ENCODE results near the gene GJB4. TPM values are rescaled to one million over a fixed set of nuclear protein-coding genes. Genes with fewer than 3 reads are reported as not detected.
"Not testable (repeated sequence)": the region's sequence is repeated elsewhere in the genome, so short reads cannot be mapped to it uniquely, and the experiment has no call there.

Gene GJB4
- total RNA-seq, 3 donors from 2014 or later, result not detected

GRCh38 chr1:34757386-34757785, 2.2 kb upstream of the GJB4 start:
- peaks cover 5% of the 10 kb centered on the region for H3K27me3 Mint-ChIP-seq (ENCODE audit: low read depth)
- no peak overlapping the region for H3K4me3 Mint-ChIP-seq
- no peak for DNase-seq
- ATAC-seq, result no peak
- no peaks in the 10 kb centered on the region for H3K36me3 Mint-ChIP-seq (ENCODE audit: insufficient read depth)
- H3K4me1 Mint-ChIP-seq (ENCODE audit: low read depth), result no peaks in the 10 kb centered on the region
- no peaks in the 10 kb centered on the region for H3K9me3 Mint-ChIP-seq

- no peaks in the 10 kb centered on the region for H3K4me1 Mint-ChIP-seq (ENCODE audit: low read depth)
- no peak for ATAC-seq
- H3K9me3 Mint-ChIP-seq, result no peaks in the 10 kb centered on the region
These were observed 789 bp upstream of the GJB4 start for GRCh38 chr1:34758751-34759150.

GRCh38 chr1:34761176-34761761, 1.7 kb downstream of the GJB4 start:
- no peak for ATAC-seq
- Mint-ChIP-seq H3K4me1 (ENCODE audit: low read depth) (no peaks in the 10 kb centered on the region), H3K27me3 (ENCODE audit: low read depth) (peaks cover 11% of the 10 kb centered on the region), H3K36me3 (ENCODE audit: insufficient read depth) (no peaks in the 10 kb centered on the region), H3K4me3 (no peak overlapping the region), H3K9me3 (no peaks in the 10 kb centered on the region)
- DNase-seq, result no peak

More at GRCh38 chr1:34758751-34759150, 789 bp upstream of the GJB4 start:
- H3K27me3 Mint-ChIP-seq (ENCODE audit: low read depth), result peaks cover 11% of the 10 kb centered on the region
- no peak for DNase-seq
- H3K36me3 Mint-ChIP-seq (ENCODE audit: insufficient read depth), result no peaks in the 10 kb centered on the region
- H3K4me3 Mint-ChIP-seq, result no peak overlapping the region

DNA sequence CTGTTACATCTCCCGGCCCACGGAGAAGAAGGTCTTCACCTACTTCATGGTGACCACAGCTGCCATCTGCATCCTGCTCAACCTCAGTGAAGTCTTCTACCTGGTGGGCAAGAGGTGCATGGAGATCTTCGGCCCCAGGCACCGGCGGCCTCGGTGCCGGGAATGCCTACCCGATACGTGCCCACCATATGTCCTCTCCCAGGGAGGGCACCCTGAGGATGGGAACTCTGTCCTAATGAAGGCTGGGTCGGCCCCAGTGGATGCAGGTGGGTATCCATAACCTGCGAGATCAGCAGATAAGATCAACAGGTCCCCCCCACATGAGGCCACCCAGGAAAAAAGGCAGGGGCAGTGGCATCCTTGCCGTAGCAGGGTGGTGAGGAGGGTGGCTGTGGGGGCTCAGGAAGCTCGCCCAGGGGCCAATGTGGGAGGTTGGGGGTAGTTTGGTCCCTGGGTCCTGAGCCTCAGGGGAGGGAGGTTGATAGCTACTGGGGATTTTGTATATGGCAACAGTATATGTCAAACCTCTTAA, 2.3 kb downstream of the GJB4 start:
- ATAC-seq (no peak), DNase-seq (no peak)
- peaks cover 11% of the 10 kb centered on the region for H3K27me3 Mint-ChIP-seq (ENCODE audit: low read depth)
- H3K36me3 Mint-ChIP-seq (ENCODE audit: insufficient read depth), result no peaks in the 10 kb centered on the region
- no peaks in the 10 kb centered on the region for H3K4me1 Mint-ChIP-seq (ENCODE audit: low read depth)
- H3K4me3 Mint-ChIP-seq, result no peak overlapping the region
- no peaks in the 10 kb centered on the region for H3K9me3 Mint-ChIP-seq

DNA sequence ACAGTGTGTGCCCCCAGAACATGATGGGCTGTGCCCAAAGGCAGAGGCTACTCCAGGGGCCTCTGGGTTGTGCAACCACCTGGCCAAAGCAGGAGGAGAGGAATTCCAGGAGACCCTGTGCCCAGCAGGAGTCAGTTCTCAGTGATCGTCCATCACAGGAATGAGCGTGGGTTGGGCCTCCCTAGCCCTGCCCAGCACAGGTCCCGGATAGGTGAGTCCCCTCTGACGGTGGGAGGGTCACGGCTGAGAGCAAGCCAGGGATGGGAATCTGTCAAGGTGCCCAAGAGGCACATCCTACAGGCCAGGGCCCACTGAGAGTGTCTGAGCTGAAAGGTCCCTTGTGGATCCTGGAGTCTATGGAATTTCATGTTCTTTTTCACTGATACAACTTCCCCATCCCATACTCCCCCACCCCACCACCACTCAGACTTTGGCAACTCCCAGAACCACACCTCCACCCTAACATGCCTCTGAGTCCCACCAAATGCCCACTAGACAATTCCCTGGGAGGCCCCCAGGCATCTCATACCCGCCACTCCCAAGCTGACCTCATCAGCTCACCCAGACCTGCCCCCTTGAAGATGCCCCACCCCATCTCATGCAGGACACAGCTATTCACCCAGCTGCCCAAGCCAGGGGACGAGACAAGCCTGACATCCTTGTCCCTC, 3.1 kb downstream of the GJB4 start:
- ATAC-seq (no peak), DNase-seq (no peak)
- H3K27me3 Mint-ChIP-seq (ENCODE audit: low read depth), result peaks cover 11% of the 10 kb centered on the region
- H3K4me1 Mint-ChIP-seq (ENCODE audit: low read depth), result no peaks in the 10 kb centered on the region
- no peaks in the 10 kb centered on the region for H3K9me3 Mint-ChIP-seq
- no peaks in the 10 kb centered on the region for H3K36me3 Mint-ChIP-seq (ENCODE audit: insufficient read depth)
- no peak overlapping the region for H3K4me3 Mint-ChIP-seq

DNA sequence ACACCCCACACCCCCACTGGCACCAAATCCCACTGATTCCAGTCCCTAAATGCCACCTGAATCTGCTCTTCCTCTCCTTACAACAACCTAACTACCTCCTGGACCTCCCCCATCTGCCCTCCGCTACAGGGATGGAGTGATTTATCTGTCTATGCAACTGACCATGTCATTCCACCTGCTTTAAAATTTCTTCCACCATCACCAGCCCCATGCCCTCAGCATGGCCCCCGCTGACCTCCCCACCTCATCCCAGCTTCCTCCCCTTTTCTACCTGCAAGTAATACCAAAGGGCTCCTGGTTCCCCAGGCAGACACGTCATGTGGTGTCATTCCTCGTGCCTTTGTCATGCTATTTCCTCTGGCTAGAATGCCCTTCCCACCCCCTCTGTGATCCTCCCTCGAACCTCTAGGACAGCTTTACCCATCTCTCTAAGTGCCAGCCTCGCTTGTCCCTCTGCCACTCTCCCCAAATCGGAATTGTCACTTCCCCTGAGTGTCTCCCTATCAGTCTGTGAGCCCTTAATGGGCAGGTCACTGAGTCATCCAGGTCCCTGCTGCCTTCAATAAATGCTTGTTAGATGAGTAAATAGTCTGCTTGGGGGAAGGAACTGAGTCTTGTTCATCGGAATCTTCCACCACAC, 3.7 kb downstream of the GJB4 start:
- no peaks in the 10 kb centered on the region for H3K9me3 Mint-ChIP-seq
- no peak overlapping the region for H3K4me3 Mint-ChIP-seq
- no peaks in the 10 kb centered on the region for H3K36me3 Mint-ChIP-seq (ENCODE audit: insufficient read depth)
- H3K27me3 Mint-ChIP-seq (ENCODE audit: low read depth), result peaks cover 11% of the 10 kb centered on the region
- no peak for DNase-seq
- no peak for ATAC-seq
- H3K4me1 Mint-ChIP-seq (ENCODE audit: low read depth), result no peaks in the 10 kb centered on the region

DNA sequence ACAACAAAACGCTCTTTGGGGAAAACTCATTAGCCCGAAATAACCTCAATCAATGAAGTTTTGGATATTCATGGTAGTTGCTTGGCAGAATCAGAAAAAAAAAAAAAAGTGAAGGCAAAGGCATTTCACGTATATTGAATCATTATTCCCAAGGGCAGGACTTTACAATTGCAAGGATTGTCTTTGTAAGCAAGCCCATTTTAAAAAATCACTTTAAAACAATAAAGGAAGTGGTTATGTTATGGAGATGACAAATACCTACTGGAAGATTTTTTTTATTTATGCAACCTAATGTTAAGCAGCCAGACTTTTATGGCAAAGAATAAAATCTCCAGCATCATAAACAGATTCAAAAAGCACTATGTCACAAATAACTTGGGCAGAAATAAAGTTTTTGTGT, 9.3 kb downstream of the GJB4 start:
- Mint-ChIP-seq H3K4me3 (no peak overlapping the region), H3K9me3 (no peaks in the 10 kb centered on the region), H3K27me3 (ENCODE audit: low read depth) (peaks cover 3% of the 10 kb centered on the region), H3K36me3 (ENCODE audit: insufficient read depth) (no peaks in the 10 kb centered on the region), H3K4me1 (ENCODE audit: low read depth) (no peaks in the 10 kb centered on the region)
- ATAC-seq (no peak), DNase-seq (no peak)

DNA sequence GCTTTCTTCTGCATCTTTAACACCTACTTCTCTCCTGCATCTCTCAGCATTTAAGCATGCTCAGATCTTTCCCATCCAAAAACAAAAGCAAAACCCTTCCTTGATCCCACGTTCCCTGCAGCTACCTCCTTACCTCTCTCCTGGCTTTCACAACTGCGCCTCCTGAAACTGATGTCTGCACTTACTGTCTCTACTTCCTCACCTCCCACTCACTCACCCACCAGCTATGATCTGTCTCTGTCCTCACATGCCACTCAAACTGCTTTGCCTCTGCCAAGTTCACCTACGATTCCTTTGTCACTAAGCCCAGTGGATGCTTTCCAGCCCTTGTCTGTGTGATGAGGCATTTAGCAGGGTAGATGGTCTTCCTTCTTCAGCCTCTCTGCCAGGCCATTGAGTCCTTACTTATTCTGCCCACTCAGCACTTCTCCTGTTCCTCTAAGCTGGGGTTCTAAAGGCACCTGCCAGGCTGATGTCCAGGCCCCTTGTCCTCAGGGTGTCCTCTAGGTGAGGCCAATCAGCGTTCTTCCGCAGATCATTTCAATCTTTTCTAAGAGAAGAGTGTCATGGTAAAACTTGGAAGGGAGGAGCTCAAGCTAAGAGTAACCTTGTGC, 11.5 kb downstream of the GJB4 start:
- Mint-ChIP-seq H3K9me3 (no peaks in the 10 kb centered on the region), H3K4me1 (ENCODE audit: low read depth) (no peaks in the 10 kb centered on the region), H3K36me3 (ENCODE audit: insufficient read depth) (no peaks in the 10 kb centered on the region), H3K4me3 (no peak overlapping the region), H3K27me3 (ENCODE audit: low read depth) (peaks cover 3% of the 10 kb centered on the region)
- DNase-seq (no peak), ATAC-seq (no peak)

GRCh38 chr1:34771573-34772371, 12.2 kb downstream of the GJB4 start:
- ATAC-seq (no peak), DNase-seq (no peak)
- H3K4me1 Mint-ChIP-seq (ENCODE audit: low read depth), result no peaks in the 10 kb centered on the region
- H3K4me3 Mint-ChIP-seq, result no peak overlapping the region
- peaks cover 3% of the 10 kb centered on the region for H3K27me3 Mint-ChIP-seq (ENCODE audit: low read depth)
- H3K9me3 Mint-ChIP-seq, result no peaks in the 10 kb centered on the region
- H3K36me3 Mint-ChIP-seq (ENCODE audit: insufficient read depth), result no peaks in the 10 kb centered on the region

DNA sequence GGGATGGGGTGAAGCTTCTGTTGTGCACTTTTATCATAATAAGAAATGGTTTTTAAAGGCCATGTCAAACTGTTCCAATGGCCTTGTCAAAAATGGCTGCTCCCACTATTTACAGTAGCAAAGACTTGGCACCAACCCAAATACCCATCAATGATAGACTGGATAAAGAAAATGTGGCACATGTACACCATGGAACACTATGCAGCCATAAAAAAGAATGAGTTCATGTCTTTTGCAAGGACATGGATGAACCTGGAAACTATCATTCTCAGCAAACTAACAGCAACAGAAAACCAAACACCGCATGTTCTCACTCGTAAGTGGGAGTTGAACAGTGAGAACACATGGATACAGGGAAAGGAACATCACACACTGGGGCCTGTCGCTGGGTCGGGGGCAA, 13.6 kb downstream of the GJB4 start:
- H3K4me3 Mint-ChIP-seq; H3K36me3 Mint-ChIP-seq (ENCODE audit: insufficient read depth); H3K27me3 Mint-ChIP-seq (ENCODE audit: low read depth); ATAC-seq; H3K4me1 Mint-ChIP-seq (ENCODE audit: low read depth); DNase-seq; H3K9me3 Mint-ChIP-seq: not testable (repeated sequence)

DNA sequence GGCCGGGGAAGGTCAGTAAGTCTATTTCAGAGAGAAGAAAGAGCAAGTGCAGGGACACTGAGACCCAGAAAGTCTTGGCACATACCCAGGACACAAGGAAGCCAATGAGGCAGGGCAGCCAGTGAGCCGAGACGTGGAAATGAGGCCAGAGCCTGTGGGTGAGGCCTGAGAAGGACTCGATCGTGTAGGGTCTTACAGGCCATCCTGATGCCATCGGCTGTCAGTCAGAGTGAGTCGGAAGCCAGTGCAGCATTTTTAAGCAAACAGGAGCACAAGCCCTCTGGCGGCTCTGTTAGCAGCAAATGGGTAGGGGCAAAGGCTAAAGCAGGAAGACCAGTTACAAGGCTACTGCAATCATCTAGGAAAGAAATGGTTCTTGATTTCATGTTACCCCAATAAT, 15.4 kb downstream of the GJB4 start:
- no peak for DNase-seq
- H3K27me3 Mint-ChIP-seq (ENCODE audit: low read depth), result peaks cover 17% of the 10 kb centered on the region
- no peaks in the 10 kb centered on the region for H3K36me3 Mint-ChIP-seq (ENCODE audit: insufficient read depth)
- H3K4me3 Mint-ChIP-seq, result no peak overlapping the region
- ATAC-seq, result no peak
- H3K4me1 Mint-ChIP-seq (ENCODE audit: low read depth), result no peaks in the 10 kb centered on the region
- no peaks in the 10 kb centered on the region for H3K9me3 Mint-ChIP-seq

DNA sequence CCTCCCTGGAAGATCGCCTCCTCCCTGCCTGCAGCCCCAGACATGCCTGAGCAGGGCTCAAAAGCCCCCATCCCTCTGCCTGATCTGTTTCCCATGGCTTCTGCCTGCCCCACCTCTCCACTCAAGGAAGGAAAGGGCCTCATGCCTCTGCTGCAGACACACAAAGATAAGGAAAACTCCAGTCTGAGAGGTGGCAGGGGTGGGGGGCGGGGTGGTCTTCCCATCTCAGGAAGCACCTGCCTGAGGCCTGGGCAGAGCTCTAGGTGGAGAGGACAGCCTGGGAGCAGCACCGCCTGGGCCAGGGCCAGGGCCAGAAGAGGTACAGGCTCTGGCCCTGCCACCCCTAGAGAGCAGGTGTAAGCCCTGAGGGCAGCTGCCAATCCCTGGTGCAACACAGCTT, 17.4 kb downstream of the GJB4 start:
- Mint-ChIP-seq H3K4me1 (ENCODE audit: low read depth) (no peaks in the 10 kb centered on the region), H3K9me3 (no peaks in the 10 kb centered on the region), H3K36me3 (ENCODE audit: insufficient read depth) (no peaks in the 10 kb centered on the region), H3K4me3 (no peak overlapping the region), H3K27me3 (ENCODE audit: low read depth) (peaks cover 26% of the 10 kb centered on the region)
- no peak for DNase-seq
- no peak for ATAC-seq

DNA sequence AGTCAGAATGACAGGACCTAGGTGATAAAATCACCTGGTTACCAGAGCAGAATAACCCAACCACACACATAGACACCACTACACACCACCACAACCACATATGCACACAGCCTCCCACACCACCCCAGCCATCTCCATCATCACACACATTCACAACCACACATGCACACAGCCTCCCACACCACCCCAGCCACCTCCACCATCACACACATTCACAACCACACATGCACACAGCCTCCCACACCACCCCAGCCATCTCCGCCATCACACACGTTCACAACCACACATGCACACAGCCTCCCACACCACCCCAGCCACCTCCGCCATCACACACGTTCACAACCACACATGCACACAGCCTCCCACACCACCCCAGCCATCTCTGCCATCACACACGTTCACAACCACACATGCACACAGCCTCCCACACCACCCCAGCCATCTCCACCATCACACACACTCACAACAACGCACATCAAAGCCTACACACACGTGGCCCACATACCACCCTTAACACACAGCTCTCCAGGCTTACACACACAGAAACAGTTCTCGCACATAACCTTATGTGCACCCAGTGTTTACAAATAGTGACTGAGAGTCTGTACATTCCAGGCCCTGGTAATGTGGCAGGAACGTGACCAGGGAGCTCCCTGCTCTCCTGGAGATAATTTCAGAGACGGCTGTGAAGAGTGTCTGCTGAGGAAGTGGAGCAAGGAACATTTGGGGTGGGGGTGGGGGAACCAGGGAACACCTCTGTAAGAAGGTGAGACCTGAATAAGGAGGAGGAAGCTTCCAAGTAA, 18.2 kb downstream of the GJB4 start:
- Mint-ChIP-seq H3K9me3 (no peaks in the 10 kb centered on the region), H3K36me3 (ENCODE audit: insufficient read depth) (no peaks in the 10 kb centered on the region), H3K27me3 (ENCODE audit: low read depth) (peaks cover 34% of the 10 kb centered on the region), H3K4me1 (ENCODE audit: low read depth) (peaks cover 3% of the 10 kb centered on the region), H3K4me3 (no peak overlapping the region)
- ATAC-seq (no peak), DNase-seq (no peak)
